GM19240 (cell line): Measurements from ENCODE around the gene FLRT1.

Source experiments
- DNase-seq: peaks from one replicate; pipeline ENCODE4 v3.0.0; 2011; ENCODE audit warnings: low spot score; ENCODE audit not compliant: insufficient read length

Gene FLRT1

GRCh38 chr11:64064374-64065140 is 28.8 kb downstream of the FLRT1 start:
- no peak for DNase-seq

GRCh38 chr11:64065141-64065465 is 29.4 kb downstream of the FLRT1 start:
- no peak for DNase-seq

- DNase-seq, result no peak
Observed at GRCh38 chr11:64065712-64066111, 30.0 kb downstream of the FLRT1 start.

GRCh38 chr11:64067230-64067993 is 31.7 kb downstream of the FLRT1 start:
- no peak for DNase-seq

- no peak for DNase-seq
Observed at GRCh38 chr11:64068705-64069400, 33.1 kb downstream of the FLRT1 start.

- no peak for DNase-seq
Observed at GRCh38 chr11:64069401-64070313, 33.9 kb downstream of the FLRT1 start.

GRCh38 chr11:64070314-64070681 is 34.6 kb downstream of the FLRT1 start:
- DNase-seq, result no peak

GRCh38 chr11:64071849-64072248 is 36.1 kb downstream of the FLRT1 start:
- no peak for DNase-seq

GRCh38 chr11:64072403-64072802 is 36.7 kb downstream of the FLRT1 start:
- DNase-seq, result no peak

- DNase-seq, result no peak
Observed at GRCh38 chr11:64072871-64073270, 37.1 kb downstream of the FLRT1 start.

GRCh38 chr11:64073542-64073941 is 37.8 kb downstream of the FLRT1 start:
- DNase-seq, result no peak

- DNase-seq, result no peak
Observed at GRCh38 chr11:64074239-64074638, 38.5 kb downstream of the FLRT1 start.

GRCh38 chr11:64076758-64077157 is 41.0 kb downstream of the FLRT1 start:
- DNase-seq, result no peak

GRCh38 chr11:64077607-64078006 is 41.9 kb downstream of the FLRT1 start:
- no peak for DNase-seq

- DNase-seq, result no peak
Observed at GRCh38 chr11:64078284-64078683, 42.6 kb downstream of the FLRT1 start.

GRCh38 chr11:64078905-64079304 is 43.2 kb downstream of the FLRT1 start:
- no peak for DNase-seq

GRCh38 chr11:64080390-64080789 is 44.7 kb downstream of the FLRT1 start:
- DNase-seq, result no peak

- no peak for DNase-seq
Observed at GRCh38 chr11:64081745-64082442, 46.2 kb downstream of the FLRT1 start.

GRCh38 chr11:64083398-64084080 is 47.8 kb downstream of the FLRT1 start:
- DNase-seq, result no peak
